GM12801 (cell line): ENCODE data around the gene CETN3.

Experiments used
- CTCF ChIP-seq: IDR thresholded peaks from one replicate; pipeline ENCODE4 v1.5.1; 2011; ENCODE audit warnings: control low read depth; ENCODE audit not compliant: insufficient read length; ENCODE audit errors: extremely low read depth

The CETN3 gene

GRCh38 chr5:90409318-90410177 lies at the start of gene CETN3:
CETN3 (minus strand) TSS chr5:90409756; CDS start chr5:90409661, 95 bp downstream.
- no peak for TF ChIP-seq CTCF

- no peak for TF ChIP-seq CTCF
Measured at GRCh38 chr5:90446961-90447360, 37.4 kb upstream of the CETN3 start.

- no peak for TF ChIP-seq CTCF
Measured at GRCh38 chr5:90440644-90441043, 31.1 kb upstream of the CETN3 start.

- TF ChIP-seq CTCF: no peak
Measured at GRCh38 chr5:90438100-90438499, 28.5 kb upstream of the CETN3 start.

GRCh38 chr5:90437663-90438062 lies 28.1 kb upstream of the CETN3 start:
- TF ChIP-seq CTCF: no peak

GRCh38 chr5:90434116-90434714 lies 24.7 kb upstream of the CETN3 start:
- TF ChIP-seq CTCF: no peak

- TF ChIP-seq CTCF: no peak
Measured at GRCh38 chr5:90424245-90424644, 14.7 kb upstream of the CETN3 start.
